Motor neuron (in vitro differentiated cells): ENCODE data around the gene MRPS18A. TPM values are rescaled to one million over a fixed set of nuclear protein-coding genes. Genes with fewer than 3 reads are reported as not detected.

Experiments used
- ATAC-seq, 8 experiments: fragments of 200-7000 bp; cut with Tn5 transposase; replicated peaks in 6 of 8; 2 replicates each; pipeline ENCODE4 v1.8.0; 2021; ENCODE audit warnings: mild to moderate bottlenecking in 8 of 8, moderate library complexity in 8 of 8
- H3K27ac ChIP-seq, 2 donors: fragments of 250-450 bp; sonication (Bioruptor Pico); 2 replicates each; pipeline ENCODE4 v1.9.0; 2021; ENCODE audit warnings: antibody characterized with exemption in 2 of 2, mild to moderate bottlenecking in 2 of 2, moderate library complexity in 1 of 2
- H3K4me1 ChIP-seq, 2 donors: fragments of 250-450 bp; sonication (Bioruptor Pico); replicated peaks in 1 of 2; 2 replicates each; pipeline ENCODE4 v1.6.1; 2021; ENCODE audit warnings: antibody characterized with exemption in 2 of 2, mild to moderate bottlenecking in 2 of 2, moderate library complexity in 1 of 2
- H3K4me3 ChIP-seq, 5 donors: fragments of 250-450 bp; sonication (Bioruptor Pico); 2 replicates each; pipeline ENCODE4 v1.9.0; 2021; ENCODE audit warnings: antibody characterized with exemption in 5 of 5, mild to moderate bottlenecking in 5 of 5, moderate library complexity in 4 of 5
- WGBS, 10 experiments: fragments of 450-650 bp; shearing (Covaris generic); methylation state at CpG; one replicate each; pipeline ENCODE4 v1.0.0; 2022; 5-methylcytosine and 5-hydroxymethylcytosine counted together
- in situ Hi-C, 9 experiments: fragments of 400-800 bp; cut with MboI; loops; one replicate each; pipeline ENCODE4 v1.15.0; 2021; ENCODE audit warnings: low sequenced_read_pairs in 9 of 9, low pct_unique_long_range_greater_than_20kb in 2 of 9; ENCODE audit not compliant: unreplicated experiment in 9 of 9
- total RNA-seq, 8 experiments: library from RNA; unstranded; fragments of 300-600 nt; gene quantifications; 2 replicates each; pipeline versions ENCODE4 v1.2.3 to v1.2.4, GENCODE V29; 2022

Gene MRPS18A
- total RNA-seq, 8 experiments from 2014 or later: 28.8 to 98.9 (median 56.5) TPM

GRCh38 chr6:43724914-43725642 lies 37.5 kb upstream of the MRPS18A start:
- no peaks in the 10 kb centered on the region for H3K4me1 ChIP-seq
- in situ Hi-C loops: no loop called here
- no peak overlapping the region for H3K27ac ChIP-seq
- H3K4me3 ChIP-seq: no peak overlapping the region
- ATAC-seq: peak in 3 of 8 experiments; percentile 92 to 96 (median 96)
- 44 to 91% (median 80%) methylated on average over 1 to 7 of the region's 17 CpGs; no CpG with 5 or more reads in 5 of the 10 experiments for WGBS, 10 experiments

GRCh38 chr6:43724354-43724753 lies 36.8 kb upstream of the MRPS18A start:
- 33 to 100% (median 61%) methylated on average over 1 of the region's 2 CpGs; no CpG with 5 or more reads in 4 of the 10 experiments for WGBS, 10 experiments
- Histone ChIP-seq H3K27ac (no peak overlapping the region), H3K4me1 (no peaks in the 10 kb centered on the region), H3K4me3 (no peak overlapping the region)
- no peak for ATAC-seq
- in situ Hi-C loops: no loop called here

- peak in 4 of 8 experiments; percentile 33 to 75 (median 62) for ATAC-seq
- no peak overlapping the region for H3K27ac ChIP-seq
- no peaks in the 10 kb centered on the region for H3K4me1 ChIP-seq
- H3K4me3 ChIP-seq: no peak overlapping the region
- in situ Hi-C loops: no loop called here
- WGBS, 10 experiments: 0 to 91% (median 79%) methylated on average over 1 to 9 of the region's 9 CpGs; no CpG with 5 or more reads in 2 of the 10 experiments
These were observed 36.2 kb upstream of the MRPS18A start for GRCh38 chr6:43723737-43724295.

- 55 to 100% (median 85%) methylated on average over 1 to 10 of the region's 10 CpGs; no CpG with 5 or more reads in 1 of the 10 experiments for WGBS, 10 experiments
- Histone ChIP-seq H3K27ac (no peak overlapping the region), H3K4me1 (no peaks in the 10 kb centered on the region), H3K4me3 (no peak overlapping the region)
- in situ Hi-C loops: no loop called here
- ATAC-seq: no peak
These were observed 35.4 kb upstream of the MRPS18A start for GRCh38 chr6:43722920-43723545.

GRCh38 chr6:43720999-43721398 lies 33.4 kb upstream of the MRPS18A start:
- WGBS, 10 experiments: 50 to 100% (median 85%) methylated on average over 1 to 4 of the region's 4 CpGs; no CpG with 5 or more reads in 2 of the 10 experiments
- in situ Hi-C loops: no loop called here

GRCh38 chr6:43719511-43719910 lies 31.9 kb upstream of the MRPS18A start:
- in situ Hi-C loops: no loop called here
- WGBS, 10 experiments: 58 to 94% (median 61%) methylated on average over 3 to 5 of the region's 7 CpGs; no CpG with 5 or more reads in 7 of the 10 experiments
- Histone ChIP-seq H3K27ac (no peak overlapping the region), H3K4me3 (no peak overlapping the region), H3K4me1 (peaks cover 2 to 9% of the 10 kb centered on the region in 2 donors)
- ATAC-seq: no peak

More at GRCh38 chr6:43720999-43721398, 33.4 kb upstream of the MRPS18A start:
- no peak overlapping the region for H3K27ac ChIP-seq
- ATAC-seq: no peak
- no peak overlapping the region for H3K4me3 ChIP-seq
- peaks cover 0 to 2% of the 10 kb centered on the region in 2 donors for H3K4me1 ChIP-seq

- Histone ChIP-seq H3K4me1 (peaks cover 6 to 14% of the 10 kb centered on the region in 2 donors), H3K27ac (no peak overlapping the region), H3K4me3 (no peak overlapping the region)
- in situ Hi-C loops: no loop called here
- no peak for ATAC-seq
- WGBS, 10 experiments: 60 to 100% (median 78%) methylated on average over 1 to 5 of the region's 13 CpGs; no CpG with 5 or more reads in 4 of the 10 experiments
These were observed 31.0 kb upstream of the MRPS18A start for GRCh38 chr6:43718387-43719105.

GRCh38 chr6:43717822-43718221 lies 30.2 kb upstream of the MRPS18A start:
- ATAC-seq: peak in 1 of 8 experiments; percentile 53

GRCh38 chr6:43717389-43717788 lies 29.8 kb upstream of the MRPS18A start:
- Histone ChIP-seq H3K4me1 (peaks cover 6 to 14% of the 10 kb centered on the region in 2 donors), H3K4me3 (no peak overlapping the region), H3K27ac (no peak overlapping the region)
- 83 to 100% (median 88%) methylated on average over 1 to 4 of the region's 8 CpGs; no CpG with 5 or more reads in 6 of the 10 experiments for WGBS, 10 experiments
- in situ Hi-C loops: no loop called here
- ATAC-seq: no peak

More at GRCh38 chr6:43717822-43718221, 30.2 kb upstream of the MRPS18A start:
- in situ Hi-C loops: no loop called here
- 80 to 95% (median 90%) methylated on average over 1 to 9 of the region's 12 CpGs; no CpG with 5 or more reads in 6 of the 10 experiments for WGBS, 10 experiments
- Histone ChIP-seq H3K27ac (no peak overlapping the region), H3K4me1 (peaks cover 6 to 14% of the 10 kb centered on the region in 2 donors), H3K4me3 (no peak overlapping the region)

GRCh38 chr6:43716099-43716498 lies 28.5 kb upstream of the MRPS18A start:
- in situ Hi-C loops: no loop called here
- no peak overlapping the region for H3K4me3 ChIP-seq
- H3K4me1 ChIP-seq: peaks cover 6 to 14% of the 10 kb centered on the region in 2 donors
- no peak overlapping the region for H3K27ac ChIP-seq
- WGBS, 10 experiments: 80 to 100% (median 87%) methylated on average over 1 to 3 of the region's 9 CpGs; no CpG with 5 or more reads in 7 of the 10 experiments
- peak in 2 of 8 experiments; percentile 36 to 80 for ATAC-seq

- H3K4me1 ChIP-seq: peaks cover 6 to 14% of the 10 kb centered on the region in 2 donors
- 0 to 100% (median 60%) methylated on average over 1 to 4 of the region's 5 CpGs; no CpG with 5 or more reads in 2 of the 10 experiments for WGBS, 10 experiments
- ATAC-seq: no peak
- no peak overlapping the region for H3K4me3 ChIP-seq
- H3K27ac ChIP-seq: no peak overlapping the region
- in situ Hi-C loops: no loop called here
These were observed 27.6 kb upstream of the MRPS18A start for GRCh38 chr6:43715056-43715788.
